ENCODE data around the gene C16orf92.

C16orf92 gene

DNA sequence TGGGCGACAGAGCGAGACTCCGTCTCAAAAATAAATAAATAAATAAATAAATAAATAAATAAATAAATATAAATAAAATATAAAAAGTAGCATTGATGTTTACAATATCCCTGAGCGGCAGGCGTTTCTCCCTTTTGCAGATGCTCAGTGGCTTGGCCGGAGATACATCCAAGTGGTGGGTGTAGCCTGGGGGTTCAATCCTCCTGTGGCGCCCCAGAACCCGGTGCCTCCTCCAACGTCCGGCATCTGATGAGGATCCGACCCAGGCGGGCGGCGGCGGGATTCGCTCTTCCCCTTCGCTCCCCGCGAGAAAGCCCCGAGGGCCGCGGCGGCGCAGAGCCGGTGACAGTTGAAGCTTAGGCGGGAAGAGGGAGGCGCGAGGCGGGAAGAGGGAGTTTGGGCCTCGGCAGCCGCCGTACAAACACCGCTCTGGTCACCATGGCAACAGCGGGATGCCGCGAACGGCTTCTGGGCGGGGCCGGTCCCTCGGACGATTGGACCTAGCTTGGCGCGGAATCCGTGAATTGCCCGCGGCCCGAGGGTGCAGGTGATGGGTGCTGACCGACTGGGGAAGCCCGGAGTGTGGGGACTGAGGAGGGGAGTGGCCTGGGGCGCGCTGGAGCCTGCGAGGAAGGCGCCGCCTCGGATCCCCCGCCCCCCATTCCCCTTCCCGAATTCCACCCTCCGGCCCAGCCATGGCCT, 29.8 kb downstream of the C16orf92 start:
- no peak overlapping the region for H4K5ac ChIP-seq (ENCODE audit: low read length)
- no peak overlapping the region for H3K27ac ChIP-seq (ENCODE audit: low read depth, low read length)
- WGBS (ENCODE audit: extremely low coverage, insufficient coverage, low lambda C conversion rate), result no CpG with 5 or more reads among the region's 58 CpGs

GRCh38 chr16:30053376-30054015, 30.5 kb downstream of the C16orf92 start:
- peak overlapping the region; percentile 55 for H3K4me3 ChIP-seq (ENCODE audit: low read length)
- H3K4ac ChIP-seq (ENCODE audit: low read depth, low read length), result no peak overlapping the region
- H4K5ac ChIP-seq (ENCODE audit: low read length), result no peak overlapping the region
- H3K4me1 ChIP-seq (ENCODE audit: control insufficient read depth, low read depth, low read length), result no peaks in the 10 kb centered on the region
- H3K56ac ChIP-seq (ENCODE audit: low read length), result peak overlapping the region; percentile 85
- no peak overlapping the region for H3K23ac ChIP-seq (ENCODE audit: low read length)
- WGBS (ENCODE audit: extremely low coverage, insufficient coverage, low lambda C conversion rate), result no CpG with 5 or more reads among the region's 19 CpGs
- no peaks in the 10 kb centered on the region for H3K79me1 ChIP-seq (ENCODE audit: low read length)
- H3K4me2 ChIP-seq (ENCODE audit: low read length), result peak overlapping the region; percentile 59
- H3K27ac ChIP-seq (ENCODE audit: low read depth, low read length), result no peak overlapping the region
- peak overlapping the region; percentile 60 for H3K9ac ChIP-seq (ENCODE audit: low read length)
- no peak overlapping the region for H2BK5ac ChIP-seq (ENCODE audit: low read length)
- no peak overlapping the region for H2BK15ac ChIP-seq (replicated peaks; ENCODE audit: low read depth)
- no peak overlapping the region for H2BK120ac ChIP-seq (ENCODE audit: low read depth, low read length)
- H3K79me2 ChIP-seq (ENCODE audit: control insufficient read depth, insufficient read depth, low read length), result no peaks in the 10 kb centered on the region
- DNase-seq, result peak; percentile 86
- no peak overlapping the region for H3K18ac ChIP-seq (ENCODE audit: low read length)
- no peak overlapping the region for H2AK5ac ChIP-seq (ENCODE audit: low read length)
- no peak overlapping the region for H4K8ac ChIP-seq (ENCODE audit: low read depth, low read length)
- H3K36me3 ChIP-seq (ENCODE audit: control insufficient read depth, insufficient read depth, low read length), result no peaks in the 10 kb centered on the region
- H3K27me3 ChIP-seq (ENCODE audit: insufficient read depth, low read length, poor library complexity), result no peaks in the 10 kb centered on the region

More for the DNA sequence above, 29.8 kb downstream of the C16orf92 start:
- H3K9ac ChIP-seq (ENCODE audit: low read length), result peak overlapping the region; percentile 65
- H3K56ac ChIP-seq (ENCODE audit: low read length), result peak overlapping the region; percentile 85
- no peak overlapping the region for H2BK15ac ChIP-seq (replicated peaks; ENCODE audit: low read depth)
- no peaks in the 10 kb centered on the region for H3K4me1 ChIP-seq (ENCODE audit: control insufficient read depth, low read depth, low read length)
- H2BK120ac ChIP-seq (ENCODE audit: low read depth, low read length), result peak overlapping the region; percentile 89
- peak overlapping the region; percentile 54 for H3K18ac ChIP-seq (ENCODE audit: low read length)
- no peaks in the 10 kb centered on the region for H3K79me1 ChIP-seq (ENCODE audit: low read length)
- H2AK5ac ChIP-seq (ENCODE audit: low read length), result no peak overlapping the region
- peak overlapping the region; percentile 55 for H3K4me3 ChIP-seq (ENCODE audit: low read length)
- peak overlapping the region; percentile 59 for H3K4me2 ChIP-seq (ENCODE audit: low read length)
- no peak overlapping the region for H3K4ac ChIP-seq (ENCODE audit: low read depth, low read length)
- peak; percentile 94 for DNase-seq
- no peak overlapping the region for H4K8ac ChIP-seq (ENCODE audit: low read depth, low read length)
- no peaks in the 10 kb centered on the region for H3K27me3 ChIP-seq (ENCODE audit: insufficient read depth, low read length, poor library complexity)
- H2BK5ac ChIP-seq (ENCODE audit: low read length), result no peak overlapping the region
- H3K36me3 ChIP-seq (ENCODE audit: control insufficient read depth, insufficient read depth, low read length), result no peaks in the 10 kb centered on the region
- no peak overlapping the region for H3K23ac ChIP-seq (ENCODE audit: low read length)
- no peaks in the 10 kb centered on the region for H3K79me2 ChIP-seq (ENCODE audit: control insufficient read depth, insufficient read depth, low read length)

DNA sequence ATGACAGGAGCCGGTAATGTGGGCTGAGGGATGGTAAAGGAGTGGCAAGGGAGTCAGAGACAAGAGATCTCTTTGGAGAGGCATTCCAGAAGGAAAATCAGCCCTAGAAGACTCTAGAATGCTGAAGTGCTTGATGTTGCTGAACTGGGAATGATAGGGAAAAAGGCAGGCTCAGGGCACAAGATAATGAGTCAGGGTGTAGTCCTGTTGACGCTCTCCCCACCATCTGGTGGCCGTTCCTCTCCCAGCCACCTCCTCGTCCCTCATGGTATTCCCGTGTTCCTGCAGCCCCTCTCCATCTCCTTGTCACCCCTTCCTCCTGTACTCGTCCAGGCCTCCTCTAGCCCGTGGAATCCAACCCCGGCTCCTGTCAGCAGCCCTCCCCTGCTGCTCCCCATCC, 31.5 kb downstream of the C16orf92 start:
- WGBS (ENCODE audit: extremely low coverage, insufficient coverage, low lambda C conversion rate), result no CpG with 5 or more reads among the region's 8 CpGs
- Histone ChIP-seq H3K56ac (ENCODE audit: low read length) (no peak overlapping the region), H4K5ac (ENCODE audit: low read length) (no peak overlapping the region), H4K8ac (ENCODE audit: low read depth, low read length) (no peak overlapping the region), H3K4me3 (ENCODE audit: low read length) (no peak overlapping the region), H3K36me3 (ENCODE audit: control insufficient read depth, insufficient read depth, low read length) (no peaks in the 10 kb centered on the region), H3K4me1 (ENCODE audit: control insufficient read depth, low read depth, low read length) (no peaks in the 10 kb centered on the region), H3K9ac (ENCODE audit: low read length) (no peak overlapping the region), H3K79me1 (ENCODE audit: low read length) (no peaks in the 10 kb centered on the region), H3K4ac (ENCODE audit: low read depth, low read length) (no peak overlapping the region), H2BK15ac (replicated peaks; ENCODE audit: low read depth) (no peak overlapping the region), H3K4me2 (ENCODE audit: low read length) (no peak overlapping the region), H3K27me3 (ENCODE audit: insufficient read depth, low read length, poor library complexity) (no peaks in the 10 kb centered on the region), H2BK5ac (ENCODE audit: low read length) (no peak overlapping the region), H2AK5ac (ENCODE audit: low read length) (no peak overlapping the region), H3K27ac (ENCODE audit: low read depth, low read length) (no peak overlapping the region), H2BK120ac (ENCODE audit: low read depth, low read length) (no peak overlapping the region), H3K23ac (ENCODE audit: low read length) (no peak overlapping the region), H3K18ac (ENCODE audit: low read length) (no peak overlapping the region), H3K79me2 (ENCODE audit: control insufficient read depth, insufficient read depth, low read length) (no peaks in the 10 kb centered on the region)
- peak; percentile 26 for DNase-seq

DNA sequence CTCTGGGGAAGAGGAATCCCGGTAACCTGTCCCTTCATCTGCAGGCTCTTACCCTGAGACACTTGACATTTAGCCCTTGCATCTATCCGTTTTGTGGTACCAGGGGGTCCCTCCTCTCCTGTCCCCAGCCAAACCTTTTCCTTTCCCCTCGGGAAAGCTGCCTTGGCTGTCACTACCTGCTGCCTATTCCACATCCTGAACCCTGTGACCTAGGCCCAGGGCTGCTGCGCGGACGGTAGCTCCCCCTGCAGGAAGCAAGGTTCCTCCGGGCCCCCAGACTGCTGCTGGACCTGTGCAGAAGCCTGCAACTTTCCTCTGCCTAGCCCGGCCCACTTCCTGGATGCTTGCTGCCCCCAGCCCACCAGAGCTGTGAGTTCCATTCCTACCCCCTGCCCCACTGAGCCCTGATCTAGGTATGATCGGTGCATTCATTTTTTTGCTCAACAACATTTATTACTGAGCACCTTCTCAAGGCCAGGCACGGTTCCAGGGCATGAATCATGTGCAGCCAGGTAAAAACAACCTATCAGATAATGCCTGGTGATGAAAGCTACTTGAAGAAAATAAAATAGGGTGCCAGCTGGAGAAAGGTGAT, 32.1 kb downstream of the C16orf92 start:
- Histone ChIP-seq H3K79me2 (ENCODE audit: control insufficient read depth, insufficient read depth, low read length) (no peaks in the 10 kb centered on the region), H3K27ac (ENCODE audit: low read depth, low read length) (no peak overlapping the region), H3K18ac (ENCODE audit: low read length) (no peak overlapping the region), H2BK15ac (replicated peaks; ENCODE audit: low read depth) (no peak overlapping the region), H3K4me1 (ENCODE audit: control insufficient read depth, low read depth, low read length) (no peaks in the 10 kb centered on the region), H3K9ac (ENCODE audit: low read length) (no peak overlapping the region), H3K4me2 (ENCODE audit: low read length) (no peak overlapping the region), H3K4ac (ENCODE audit: low read depth, low read length) (no peak overlapping the region), H2BK120ac (ENCODE audit: low read depth, low read length) (no peak overlapping the region), H3K79me1 (ENCODE audit: low read length) (no peaks in the 10 kb centered on the region), H3K56ac (ENCODE audit: low read length) (no peak overlapping the region), H3K4me3 (ENCODE audit: low read length) (no peak overlapping the region), H4K5ac (ENCODE audit: low read length) (no peak overlapping the region), H4K8ac (ENCODE audit: low read depth, low read length) (no peak overlapping the region), H2AK5ac (ENCODE audit: low read length) (no peak overlapping the region), H3K23ac (ENCODE audit: low read length) (no peak overlapping the region), H3K36me3 (ENCODE audit: control insufficient read depth, insufficient read depth, low read length) (no peaks in the 10 kb centered on the region), H2BK5ac (ENCODE audit: low read length) (no peak overlapping the region), H3K27me3 (ENCODE audit: insufficient read depth, low read length, poor library complexity) (no peaks in the 10 kb centered on the region)
- WGBS (ENCODE audit: extremely low coverage, insufficient coverage, low lambda C conversion rate), result no CpG with 5 or more reads among the region's 10 CpGs
- peak; percentile 80 for DNase-seq

DNA sequence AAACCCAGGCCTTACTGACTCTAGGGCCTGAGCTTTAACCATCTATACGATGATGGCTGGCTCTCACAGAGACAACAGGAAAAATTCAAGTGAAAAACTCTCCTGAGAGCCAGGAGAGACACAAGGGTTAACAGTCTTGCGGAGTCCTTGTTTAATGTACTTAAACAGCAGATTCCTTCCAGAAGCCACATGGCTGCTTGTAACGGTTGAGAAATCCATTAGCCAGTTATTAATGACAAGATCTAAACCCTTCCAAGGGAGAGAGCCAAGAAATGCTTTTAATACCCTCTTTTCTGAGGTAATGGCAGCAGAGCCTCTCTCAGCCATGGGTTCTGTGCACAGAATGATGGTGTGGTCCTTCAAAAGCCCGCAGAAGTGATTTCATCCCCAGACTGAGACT, 37.3 kb downstream of the C16orf92 start:
- WGBS (ENCODE audit: extremely low coverage, insufficient coverage, low lambda C conversion rate), result no CpG with 5 or more reads among the region's 4 CpGs
- no peaks in the 10 kb centered on the region for H3K79me2 ChIP-seq (ENCODE audit: control insufficient read depth, insufficient read depth, low read length)

More for the DNA sequence above, 37.3 kb downstream of the C16orf92 start:
- Histone ChIP-seq H3K27me3 (ENCODE audit: insufficient read depth, low read length, poor library complexity) (no peaks in the 10 kb centered on the region), H4K5ac (ENCODE audit: low read length) (no peak overlapping the region), H3K18ac (ENCODE audit: low read length) (no peak overlapping the region), H3K4me2 (ENCODE audit: low read length) (no peak overlapping the region), H3K9ac (ENCODE audit: low read length) (no peak overlapping the region), H2BK15ac (replicated peaks; ENCODE audit: low read depth) (no peak overlapping the region), H4K8ac (ENCODE audit: low read depth, low read length) (no peak overlapping the region), H2BK120ac (ENCODE audit: low read depth, low read length) (no peak overlapping the region), H2BK5ac (ENCODE audit: low read length) (no peak overlapping the region), H3K4me3 (ENCODE audit: low read length) (no peak overlapping the region), H3K27ac (ENCODE audit: low read depth, low read length) (no peak overlapping the region), H3K4ac (ENCODE audit: low read depth, low read length) (no peak overlapping the region), H3K36me3 (ENCODE audit: control insufficient read depth, insufficient read depth, low read length) (no peaks in the 10 kb centered on the region), H3K56ac (ENCODE audit: low read length) (no peak overlapping the region), H3K23ac (ENCODE audit: low read length) (no peak overlapping the region), H3K79me1 (ENCODE audit: low read length) (peaks cover 2% of the 10 kb centered on the region), H3K4me1 (ENCODE audit: control insufficient read depth, low read depth, low read length) (peaks cover 5% of the 10 kb centered on the region), H2AK5ac (ENCODE audit: low read length) (no peak overlapping the region)
- no peak for DNase-seq
